HG03025 (cell line): ENCODE measurements around the gene PIGX.

Experiments
- ATAC-seq: cut with Tn5 transposase; IDR thresholded peaks from one replicate; pipeline ENCODE4 v1.9.1; 2021; ENCODE audit warnings: mild to moderate bottlenecking, moderate library complexity; ENCODE audit not compliant: unreplicated experiment, low FRiP score

PIGX gene

GRCh38 chr3:196754091-196754981 is 42.2 kb downstream of the PIGX start:
- ATAC-seq = no peak

GRCh38 chr3:196756732-196757131 is 44.6 kb downstream of the PIGX start:
- no peak for ATAC-seq

- no peak for ATAC-seq
Measured at GRCh38 chr3:196757876-196758739, 45.9 kb downstream of the PIGX start.

GRCh38 chr3:196763179-196763578 is 51.0 kb downstream of the PIGX start:
- ATAC-seq = no peak

GRCh38 chr3:196765454-196765853 is 53.3 kb downstream of the PIGX start:
- no peak for ATAC-seq

GRCh38 chr3:196771067-196771466 is 58.9 kb downstream of the PIGX start:
- ATAC-seq = no peak

- no peak for ATAC-seq
Measured at GRCh38 chr3:196772102-196772501, 59.9 kb downstream of the PIGX start.

GRCh38 chr3:196772897-196773296 is 60.7 kb downstream of the PIGX start:
- ATAC-seq = no peak

GRCh38 chr3:196774191-196774820 is 62.1 kb downstream of the PIGX start:
- no peak for ATAC-seq

- no peak for ATAC-seq
Measured at GRCh38 chr3:196774848-196775422, 62.8 kb downstream of the PIGX start.

GRCh38 chr3:196775938-196776337 is 63.8 kb downstream of the PIGX start:
- no peak for ATAC-seq

GRCh38 chr3:196777836-196778235 is 65.7 kb downstream of the PIGX start:
- no peak for ATAC-seq

GRCh38 chr3:196778755-196779154 is 66.6 kb downstream of the PIGX start:
- no peak for ATAC-seq

- ATAC-seq = no peak
Measured at GRCh38 chr3:196782511-196782910, 70.3 kb downstream of the PIGX start.
